ENCODE data around the gene ABCC6.

DNA sequence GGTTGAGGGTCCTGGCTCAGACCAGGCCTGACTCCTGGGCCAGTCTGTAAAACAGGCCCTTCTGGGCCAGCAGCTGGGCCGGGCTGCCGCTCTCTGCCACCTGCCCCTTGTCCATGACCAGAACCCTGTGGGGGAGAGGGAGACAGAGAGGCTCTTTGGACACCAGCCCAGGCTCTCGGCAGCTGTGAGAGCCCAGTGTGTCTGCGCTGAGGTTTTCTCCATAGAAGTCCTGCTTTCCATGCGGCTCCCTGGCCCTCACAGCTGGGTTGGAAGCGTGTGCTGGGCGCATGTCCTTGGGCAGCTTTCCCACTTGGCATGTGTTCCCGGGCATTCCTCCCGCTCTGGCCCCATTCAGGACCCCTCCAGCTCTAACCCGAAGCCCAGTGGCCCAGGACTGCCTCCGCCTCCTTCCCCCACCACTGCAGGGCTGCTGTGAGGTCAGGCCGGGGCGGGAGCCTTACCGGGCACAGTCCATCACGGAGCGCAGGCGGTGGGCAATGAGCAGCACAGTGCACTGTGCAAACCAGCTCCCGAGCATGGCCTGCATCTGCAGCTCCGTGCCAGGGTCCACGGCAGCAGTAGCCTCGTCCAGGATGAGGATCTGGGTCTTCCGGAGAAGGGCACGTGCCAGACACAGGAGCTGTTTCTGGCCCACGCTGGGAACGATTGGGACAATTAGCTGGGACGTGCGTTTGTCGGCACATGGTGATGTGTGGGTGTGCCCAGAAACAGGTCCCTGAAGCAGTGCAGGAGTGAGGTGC is 73.0 kb downstream of the ABCC6 start:
- TF ChIP-seq, protein P1, sequence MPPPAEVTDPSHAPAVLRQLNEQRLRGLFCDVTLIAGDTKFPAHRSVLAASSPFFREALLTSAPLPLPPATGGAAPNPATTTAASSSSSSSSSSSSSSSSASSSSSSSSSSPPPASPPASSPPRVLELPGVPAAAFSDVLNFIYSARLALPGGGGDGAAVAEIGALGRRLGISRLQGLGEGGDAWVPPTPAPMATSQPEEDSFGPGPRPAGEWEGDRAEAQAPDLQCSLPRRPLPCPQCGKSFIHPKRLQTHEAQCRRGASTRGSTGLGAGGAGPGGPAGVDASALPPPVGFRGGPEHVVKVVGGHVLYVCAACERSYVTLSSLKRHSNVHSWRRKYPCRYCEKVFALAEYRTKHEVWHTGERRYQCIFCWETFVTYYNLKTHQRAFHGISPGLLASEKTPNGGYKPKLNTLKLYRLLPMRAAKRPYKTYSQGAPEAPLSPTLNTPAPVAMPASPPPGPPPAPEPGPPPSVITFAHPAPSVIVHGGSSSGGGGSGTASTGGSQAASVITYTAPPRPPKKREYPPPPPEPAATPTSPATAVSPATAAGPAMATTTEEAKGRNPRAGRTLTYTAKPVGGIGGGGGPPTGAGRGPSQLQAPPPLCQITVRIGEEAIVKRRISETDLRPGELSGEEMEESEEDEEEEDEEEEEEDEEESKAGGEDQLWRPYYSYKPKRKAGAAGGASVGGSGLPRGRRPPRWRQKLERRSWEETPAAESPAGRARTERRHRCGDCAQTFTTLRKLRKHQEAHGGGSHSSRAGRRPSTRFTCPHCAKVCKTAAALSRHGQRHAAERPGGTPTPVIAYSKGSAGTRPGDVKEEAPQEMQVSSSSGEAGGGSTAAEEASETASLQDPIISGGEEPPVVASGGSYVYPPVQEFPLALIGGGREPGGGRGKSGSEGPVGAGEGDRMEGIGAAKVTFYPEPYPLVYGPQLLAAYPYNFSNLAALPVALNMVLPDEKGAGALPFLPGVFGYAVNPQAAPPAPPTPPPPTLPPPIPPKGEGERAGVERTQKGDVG (CRISPR knock-in tag; IDR thresholded peaks at IDR 0.05) = no peak
- TF ChIP-seq RAD21 (IDR thresholded peaks at IDR 0.05; ENCODE audit: insufficient read depth, low read depth, low read length) = no peak
- TF ChIP-seq, protein P2, sequence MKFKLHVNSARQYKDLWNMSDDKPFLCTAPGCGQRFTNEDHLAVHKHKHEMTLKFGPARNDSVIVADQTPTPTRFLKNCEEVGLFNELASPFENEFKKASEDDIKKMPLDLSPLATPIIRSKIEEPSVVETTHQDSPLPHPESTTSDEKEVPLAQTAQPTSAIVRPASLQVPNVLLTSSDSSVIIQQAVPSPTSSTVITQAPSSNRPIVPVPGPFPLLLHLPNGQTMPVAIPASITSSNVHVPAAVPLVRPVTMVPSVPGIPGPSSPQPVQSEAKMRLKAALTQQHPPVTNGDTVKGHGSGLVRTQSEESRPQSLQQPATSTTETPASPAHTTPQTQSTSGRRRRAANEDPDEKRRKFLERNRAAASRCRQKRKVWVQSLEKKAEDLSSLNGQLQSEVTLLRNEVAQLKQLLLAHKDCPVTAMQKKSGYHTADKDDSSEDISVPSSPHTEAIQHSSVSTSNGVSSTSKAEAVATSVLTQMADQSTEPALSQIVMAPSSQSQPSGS (IDR thresholded peaks at IDR 0.05; ENCODE audit: low read length) = no peak

Measured in GM12878 (cell line).